Spleen (tissue), 11 donors: ENCODE data around the gene PFKL. TPM values are rescaled to one million over a fixed set of nuclear protein-coding genes. Genes with fewer than 3 reads are reported as not detected.
"Not testable (repeated sequence)": the region's sequence is repeated elsewhere in the genome, so short reads cannot be mapped to it uniquely, and the experiment has no call there.

Source experiments
- DNase-seq: peaks from one replicate; pipeline ENCODE4 v3.0.0-alpha.2; 2020
- H3K27ac ChIP-seq, 8 donors: fragments of 200-600 bp; sonication (generic) in 7 of 8; 1 replicate in 4 of 8; 2 replicates in 4 of 8; pipeline versions ENCODE4 v1.5.0 to v1.8.0; 2016 to 2021; ENCODE audit warnings: inconsistent platforms in 4 of 8, mild to moderate bottlenecking in 4 of 8, moderate library complexity in 1 of 8
- H3K27me3 ChIP-seq, 7 donors: fragments of 200-600 bp; sonication (generic) in 6 of 7; replicated peaks in 1 of 7; 1 replicate in 4 of 7; 2 replicates in 3 of 7; pipeline versions ENCODE4 v1.5.0 to v1.8.0; 2016 to 2021; ENCODE audit warnings: inconsistent platforms in 3 of 7, mild to moderate bottlenecking in 1 of 7
- H3K36me3 ChIP-seq, 6 donors: fragments of 200-600 bp; sonication (generic) in 5 of 6; 1 replicate in 4 of 6; 2 replicates in 2 of 6; pipeline versions ENCODE4 v1.5.0 to v1.8.0; 2016 to 2021; ENCODE audit warnings: inconsistent platforms in 2 of 6
- H3K4me1 ChIP-seq, 6 donors: fragments of 200-600 bp; sonication (generic) in 5 of 6; 1 replicate in 3 of 6; 2 replicates in 3 of 6; pipeline versions ENCODE4 v1.5.0 to v1.8.0; 2016 to 2021; ENCODE audit warnings: inconsistent platforms in 3 of 6
- H3K4me3 ChIP-seq, 8 donors: fragments of 200-600 bp; sonication (generic) in 7 of 8; 1 replicate in 4 of 8; 2 replicates in 4 of 8; pipeline versions ENCODE4 v1.5.0 to v1.8.0; 2016 to 2021; ENCODE audit warnings: inconsistent platforms in 4 of 8, mild to moderate bottlenecking in 4 of 8, moderate library complexity in 2 of 8
- H3K9me3 ChIP-seq, 8 donors: fragments of 200-600 bp; sonication (generic) in 7 of 8; 1 replicate in 4 of 8; 2 replicates in 4 of 8; pipeline versions ENCODE4 v1.5.0 to v1.8.0; 2016 to 2021; ENCODE audit warnings: inconsistent platforms in 4 of 8
- POLR2A ChIP-seq, 3 donors: fragments of 450-650 bp; IDR thresholded peaks; one replicate each; pipeline ENCODE4 v1.5.1; 2017; ENCODE audit warnings: antibody characterized with exemption in 3 of 3, mild to moderate bottlenecking in 1 of 3
- POLR2AphosphoS5 ChIP-seq, 3 donors: sonication (generic); formaldehyde crosslinking; IDR thresholded peaks; one replicate each; pipeline ENCODE4 v1.5.1; 2017; ENCODE audit warnings: antibody characterized with exemption in 3 of 3
- WGBS, 5 donors: extraction: QIAGEN DNeasy Blood & Tissue Kit in 3 of 5; methylation state at CpG; one replicate each; pipeline versions ENCODE4 v1.1.5 to v1.1.7; 2013 to 2018; 5-methylcytosine and 5-hydroxymethylcytosine counted together
- intact Hi-C: fragments of 100-400 bp; cut with DNase I; formaldehyde crosslinking; loops from one replicate; pipeline ENCODE4 v1.15.0; 2023; ENCODE audit warnings: low total_unique reads
- polyA plus RNA-seq, 3 donors: library from polyadenylated mRNA; stranded (reverse); fragments of 200-250 nt; gene quantifications; one replicate each; pipeline ENCODE4 v1.2.1, GENCODE V29; 2013
- total RNA-seq, 7 donors: library from RNA; depleted of rRNA in 3 of 7; stranded (reverse); fragments of >200 nt in 3 of 7; fragmentation: NEBNext Ultra II Directional in 4 of 7; extraction: Animal tissue kit (Norgen Biotek cat#: 25700) in 4 of 7; gene quantifications; one replicate each; pipeline versions ENCODE4 v1.1.0 to v1.2.1, GENCODE V29; 2016 to 2021
- TF ChIP-seq, protein P1 (sequence below), 11 experiments: fragments of 200-600 bp in 7 of 11; fragments of 450-650 bp in 4 of 11; sonication (generic) in 4 of 11; IDR thresholded peaks in 8 of 11; conservative IDR thresholded peaks in 3 of 11; 1 replicate in 7 of 11; 2 replicates in 4 of 11; pipeline versions ENCODE4 v1.4.0 to v1.8.0; 2016 to 2021; ENCODE audit warnings: antibody characterized with exemption in 11 of 11, inconsistent platforms in 4 of 11, mild to moderate bottlenecking in 1 of 11
- donor health status: healthy with polysubstance abuse.
- donor health status: DM: no; HTN: no; CAD: no; lungs with moderate emphysema.
- donor health status: DM: no; HTN: no; CAD: no.
- donor health status: Bipolar disorder and iron deficiency.
- donor health status: healthy.
- donor health status: DM: no; HTN: no; CAD: no.
- donor health status: DM: yes; HTN: yes; CAD: no.

The PFKL gene
- total and polyA plus RNA-seq, 10 donors: 65.9 to 145 (median 112) TPM

DNA sequence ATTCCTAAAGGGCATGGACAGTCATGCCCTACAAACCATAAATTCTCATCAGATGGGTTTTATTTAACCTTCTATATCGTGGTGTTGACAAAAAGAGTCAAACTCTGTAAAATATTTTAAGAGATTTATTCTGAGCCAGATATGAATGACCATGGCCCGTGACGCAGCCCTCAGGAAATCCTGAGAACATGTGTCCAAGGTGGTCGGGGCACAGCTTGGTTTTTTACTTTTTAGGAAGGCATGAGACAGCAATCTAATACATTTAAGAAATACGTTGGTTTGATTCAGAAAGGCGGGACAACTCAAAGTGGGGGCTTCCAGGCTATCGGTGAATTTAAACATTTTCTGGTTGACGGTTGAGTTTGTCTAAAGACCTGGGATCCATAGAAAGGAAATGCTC lies 43.1 kb downstream of the PFKL start:
- Histone ChIP-seq H3K27ac (peak overlapping the region in 7 of 8 donors; percentile 4 to 77 (median 71)), H3K27me3 (peaks cover 0 to 14% (median 0%) of the 10 kb centered on the region in 7 donors), H3K4me1 (peaks cover 9 to 26% (median 17%) of the 10 kb centered on the region in 6 donors)
- intact Hi-C loops, DNase-seq, H3K4me3 ChIP-seq, H3K36me3 ChIP-seq, H3K9me3 ChIP-seq: not testable (repeated sequence)
- peak in 1 of 3 donors; percentile 34 for TF ChIP-seq POLR2AphosphoS5 (IDR thresholded peaks at IDR 0.05)
- WGBS, 5 donors: 52 to 63% (median 61%) methylated on average over 8 of the region's 8 CpGs

- 73 to 85% (median 75%) methylated on average over 10 to 17 of the region's 17 CpGs for WGBS, 5 donors
- no peaks in the 10 kb centered on the region for H3K36me3 ChIP-seq
- DNase-seq: no peak
- intact Hi-C loops: no loop called here
- no peak overlapping the region for H3K4me3 ChIP-seq
- peaks cover 1 to 29% (median 9%) of the 10 kb centered on the region in 7 donors for H3K27me3 ChIP-seq
- TF ChIP-seq, protein P1, sequence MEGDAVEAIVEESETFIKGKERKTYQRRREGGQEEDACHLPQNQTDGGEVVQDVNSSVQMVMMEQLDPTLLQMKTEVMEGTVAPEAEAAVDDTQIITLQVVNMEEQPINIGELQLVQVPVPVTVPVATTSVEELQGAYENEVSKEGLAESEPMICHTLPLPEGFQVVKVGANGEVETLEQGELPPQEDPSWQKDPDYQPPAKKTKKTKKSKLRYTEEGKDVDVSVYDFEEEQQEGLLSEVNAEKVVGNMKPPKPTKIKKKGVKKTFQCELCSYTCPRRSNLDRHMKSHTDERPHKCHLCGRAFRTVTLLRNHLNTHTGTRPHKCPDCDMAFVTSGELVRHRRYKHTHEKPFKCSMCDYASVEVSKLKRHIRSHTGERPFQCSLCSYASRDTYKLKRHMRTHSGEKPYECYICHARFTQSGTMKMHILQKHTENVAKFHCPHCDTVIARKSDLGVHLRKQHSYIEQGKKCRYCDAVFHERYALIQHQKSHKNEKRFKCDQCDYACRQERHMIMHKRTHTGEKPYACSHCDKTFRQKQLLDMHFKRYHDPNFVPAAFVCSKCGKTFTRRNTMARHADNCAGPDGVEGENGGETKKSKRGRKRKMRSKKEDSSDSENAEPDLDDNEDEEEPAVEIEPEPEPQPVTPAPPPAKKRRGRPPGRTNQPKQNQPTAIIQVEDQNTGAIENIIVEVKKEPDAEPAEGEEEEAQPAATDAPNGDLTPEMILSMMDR (IDR thresholded peaks at IDR 0.05 in 8 of 11, conservative IDR thresholded peaks at IDR 0.05 in 3 of 11): no peak
- TF ChIP-seq POLR2A (IDR thresholded peaks at IDR 0.05): no peak
- no peak for TF ChIP-seq POLR2AphosphoS5 (IDR thresholded peaks at IDR 0.05)
- peaks cover 7 to 22% (median 12%) of the 10 kb centered on the region in 6 donors for H3K4me1 ChIP-seq
- no peaks in the 10 kb centered on the region for H3K9me3 ChIP-seq
- H3K27ac ChIP-seq: no peak overlapping the region
These were observed 44.8 kb downstream of the PFKL start for GRCh38 chr21:44344541-44345183.

DNA sequence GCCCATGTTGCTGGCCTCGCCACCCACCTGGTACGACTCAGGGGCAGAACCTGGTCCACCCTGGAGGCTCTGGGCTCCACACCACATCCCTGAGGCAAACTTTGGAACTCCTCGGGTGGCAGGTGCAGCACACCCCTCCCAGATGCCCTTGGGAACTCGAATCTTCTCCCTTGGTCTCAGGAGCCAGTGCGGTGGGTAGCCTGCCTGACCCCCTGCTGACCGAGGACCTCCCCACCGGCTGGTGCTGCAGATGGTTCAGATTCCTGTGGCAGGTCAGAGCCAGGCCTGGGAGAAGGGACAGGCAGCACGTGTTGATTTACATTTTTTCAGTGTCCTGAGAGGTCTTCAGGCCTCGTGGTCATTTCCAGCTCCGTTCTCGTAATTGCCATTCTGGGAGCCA lies 45.6 kb downstream of the PFKL start:
- TF ChIP-seq POLR2A (IDR thresholded peaks at IDR 0.05) (no peak), POLR2AphosphoS5 (IDR thresholded peaks at IDR 0.05) (no peak)
- TF ChIP-seq, protein P1 (IDR thresholded peaks at IDR 0.05 in 8 of 11, conservative IDR thresholded peaks at IDR 0.05 in 3 of 11): no peak
- Histone ChIP-seq H3K27me3 (peaks cover 4 to 37% (median 15%) of the 10 kb centered on the region in 7 donors), H3K4me1 (peaks cover 0 to 21% (median 8%) of the 10 kb centered on the region in 6 donors), H3K36me3 (no peaks in the 10 kb centered on the region), H3K9me3 (no peaks in the 10 kb centered on the region), H3K4me3 (no peak overlapping the region), H3K27ac (no peak overlapping the region)
- peak; percentile 56 for DNase-seq
- 69 to 85% (median 79%) methylated on average over 10 to 11 of the region's 11 CpGs for WGBS, 5 donors
- intact Hi-C loops: no loop called here

GRCh38 chr21:44347911-44348451 lies 48.1 kb downstream of the PFKL start:
- intact Hi-C loops: no loop called here
- Histone ChIP-seq H3K4me1 (peaks cover 10 to 42% (median 32%) of the 10 kb centered on the region in 6 donors), H3K4me3 (no peak overlapping the region), H3K9me3 (no peaks in the 10 kb centered on the region), H3K27me3 (peaks cover 4 to 49% (median 27%) of the 10 kb centered on the region in 7 donors), H3K27ac (no peak overlapping the region), H3K36me3 (no peaks in the 10 kb centered on the region)
- 59 to 66% (median 60%) methylated on average over 19 to 22 of the region's 22 CpGs for WGBS, 5 donors
- DNase-seq: no peak
- TF ChIP-seq POLR2AphosphoS5 (IDR thresholded peaks at IDR 0.05) (no peak), POLR2A (IDR thresholded peaks at IDR 0.05) (no peak)
- TF ChIP-seq, protein P1 (IDR thresholded peaks at IDR 0.05 in 8 of 11, conservative IDR thresholded peaks at IDR 0.05 in 3 of 11): no peak
